ENCODE data around the gene EPS8L3. TPM values are rescaled to one million over a fixed set of nuclear protein-coding genes. Genes with fewer than 3 reads are reported as not detected.

The EPS8L3 gene
- total and polyA plus RNA-seq, 2 of the 4 experiments (the other 2 are of a cell fraction) = not detected

DNA sequence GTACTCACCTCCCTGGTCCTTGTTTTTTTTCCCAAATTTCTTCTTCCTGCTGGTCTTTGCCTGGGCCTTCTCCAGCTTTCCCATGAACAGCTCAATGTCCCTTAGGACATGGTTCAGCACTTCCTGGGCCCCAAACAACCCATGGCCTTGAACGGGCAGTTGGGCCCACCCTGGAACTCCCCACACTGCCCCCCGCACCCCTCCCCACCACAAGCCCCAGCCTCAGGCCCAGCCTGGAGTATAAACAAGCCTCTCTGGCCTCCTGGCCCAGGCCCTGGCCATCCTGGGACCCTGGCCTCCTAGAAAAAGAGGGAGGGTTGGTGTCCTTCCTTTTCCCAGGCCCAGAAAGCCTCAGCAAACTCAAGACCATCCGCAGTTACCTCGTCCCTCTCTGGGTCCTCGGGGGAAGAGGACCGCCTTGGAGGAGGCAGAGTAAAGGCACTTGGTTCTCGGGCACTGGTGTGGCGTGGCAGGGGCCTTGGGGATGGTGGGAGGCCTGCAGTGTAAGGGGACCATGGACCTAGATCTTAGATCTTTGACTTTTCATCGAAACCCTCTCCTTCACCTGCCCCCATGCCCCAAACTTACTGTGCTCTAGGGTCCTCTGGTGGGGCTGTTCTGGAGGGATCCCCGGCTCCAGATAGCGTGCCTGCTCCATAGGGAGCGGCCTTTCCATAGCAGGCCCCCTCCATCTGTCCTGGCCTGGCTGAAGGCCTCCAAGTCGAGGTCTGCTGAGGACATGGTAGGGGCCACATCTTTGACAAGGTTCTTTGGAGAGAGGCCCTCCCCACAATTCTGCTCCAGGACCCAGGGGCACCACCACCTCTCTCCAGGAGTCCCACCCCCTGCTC, 5.6 kb downstream of the EPS8L3 start (continued):
- TF ChIP-seq, protein P1, sequence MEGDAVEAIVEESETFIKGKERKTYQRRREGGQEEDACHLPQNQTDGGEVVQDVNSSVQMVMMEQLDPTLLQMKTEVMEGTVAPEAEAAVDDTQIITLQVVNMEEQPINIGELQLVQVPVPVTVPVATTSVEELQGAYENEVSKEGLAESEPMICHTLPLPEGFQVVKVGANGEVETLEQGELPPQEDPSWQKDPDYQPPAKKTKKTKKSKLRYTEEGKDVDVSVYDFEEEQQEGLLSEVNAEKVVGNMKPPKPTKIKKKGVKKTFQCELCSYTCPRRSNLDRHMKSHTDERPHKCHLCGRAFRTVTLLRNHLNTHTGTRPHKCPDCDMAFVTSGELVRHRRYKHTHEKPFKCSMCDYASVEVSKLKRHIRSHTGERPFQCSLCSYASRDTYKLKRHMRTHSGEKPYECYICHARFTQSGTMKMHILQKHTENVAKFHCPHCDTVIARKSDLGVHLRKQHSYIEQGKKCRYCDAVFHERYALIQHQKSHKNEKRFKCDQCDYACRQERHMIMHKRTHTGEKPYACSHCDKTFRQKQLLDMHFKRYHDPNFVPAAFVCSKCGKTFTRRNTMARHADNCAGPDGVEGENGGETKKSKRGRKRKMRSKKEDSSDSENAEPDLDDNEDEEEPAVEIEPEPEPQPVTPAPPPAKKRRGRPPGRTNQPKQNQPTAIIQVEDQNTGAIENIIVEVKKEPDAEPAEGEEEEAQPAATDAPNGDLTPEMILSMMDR (conservative IDR thresholded peaks at IDR 0.05; ENCODE audit: low read depth, low read length) = no peak
- TF ChIP-seq RCOR1 (IDR thresholded peaks at IDR 0.05; ENCODE audit: insufficient replicate concordance, low read length) (no peak), MAFK (IDR thresholded peaks at IDR 0.05; ENCODE audit: low read depth, low read length) (no peak)

Data from IMR-90 (cell line).